RWPE2 (cell line): ENCODE measurements around the gene PKN1.

Experiments used
- ATAC-seq: fragments of 200-7000 bp; cut with Tn5 transposase; 3 replicates; pipeline ENCODE4 v1.9.1; 2021; ENCODE audit warnings: low read depth
- DNase-seq: peaks from one replicate; pipeline ENCODE4 v3.0.0-alpha.2; 2020; ENCODE audit warnings: low spot score
- H3K27ac ChIP-seq: fragments of 450-650 bp; 2 replicates; pipeline ENCODE4 v1.5.1; 2017; ENCODE audit warnings: mild to moderate bottlenecking; ENCODE audit not compliant: poor library complexity, severe bottlenecking
- H3K27me3 ChIP-seq: fragments of 250-450 bp; sonication (Bioruptor Pico); 2 replicates; pipeline ENCODE4 v1.5.1; 2021; ENCODE audit warnings: mild to moderate bottlenecking, moderate library complexity; ENCODE audit not compliant: insufficient read depth, poor library complexity, severe bottlenecking
- H3K36me3 ChIP-seq: fragments of 250-450 bp; sonication (Bioruptor Pico); 2 replicates; pipeline ENCODE4 v1.5.1; 2020; ENCODE audit warnings: low read depth, mild to moderate bottlenecking, moderate library complexity
- H3K4me1 ChIP-seq: fragments of 250-450 bp; sonication (Bioruptor Pico); 2 replicates; pipeline ENCODE4 v1.5.1; 2021; ENCODE audit warnings: mild to moderate bottlenecking, moderate library complexity; ENCODE audit not compliant: insufficient read depth, poor library complexity, severe bottlenecking
- H3K4me3 ChIP-seq: fragments of 250-450 bp; sonication (Bioruptor Pico); 2 replicates; pipeline ENCODE4 v1.5.1; 2021; ENCODE audit warnings: mild to moderate bottlenecking, moderate library complexity; ENCODE audit not compliant: severe bottlenecking
- H3K9me3 ChIP-seq: fragments of 250-450 bp; sonication (Bioruptor Pico); 2 replicates; pipeline ENCODE4 v1.5.1; 2021; ENCODE audit warnings: mild to moderate bottlenecking, moderate library complexity; ENCODE audit not compliant: severe bottlenecking
- CTCF ChIP-seq: fragments of 450-650 bp; IDR thresholded peaks from one replicate; pipeline ENCODE4 v1.5.1; 2017; ENCODE audit warnings: mild to moderate bottlenecking, moderate library complexity; ENCODE audit not compliant: poor library complexity, severe bottlenecking

PKN1 gene

GRCh38 chr19:14475251-14476073 is 42.4 kb downstream of the PKN1 start, which contains the start of gene PTGER1:
PTGER1 (minus strand) TSS chr19:14475354; CDS start chr19:14474320, 1,034 bp downstream.
- TF ChIP-seq CTCF, result peak; percentile 56
- peaks cover 16% of the 10 kb centered on the region for H3K4me1 ChIP-seq
- no peaks in the 10 kb centered on the region for H3K27me3 ChIP-seq
- H3K36me3 ChIP-seq, result peaks cover 32% of the 10 kb centered on the region
- H3K4me3 ChIP-seq, result no peak within 1 kb of the TSS
- no peaks in the 10 kb centered on the region for H3K9me3 ChIP-seq
- peak within 1 kb of the TSS; percentile 54 for H3K27ac ChIP-seq
- ATAC-seq (peak; percentile 28), DNase-seq (peak; percentile 69)

GRCh38 chr19:14476327-14476672 is 43.2 kb downstream of the PKN1 start:
- Histone ChIP-seq H3K27ac (peak overlapping the region; percentile 54), H3K27me3 (no peaks in the 10 kb centered on the region), H3K4me1 (peaks cover 16% of the 10 kb centered on the region), H3K9me3 (no peaks in the 10 kb centered on the region), H3K36me3 (peaks cover 40% of the 10 kb centered on the region), H3K4me3 (no peak overlapping the region)
- ATAC-seq (no peak), DNase-seq (peak; percentile 72)
- no peak for TF ChIP-seq CTCF

- ATAC-seq (peak; percentile 78), DNase-seq (peak; percentile 92)
- Histone ChIP-seq H3K9me3 (no peaks in the 10 kb centered on the region), H3K36me3 (peaks cover 42% of the 10 kb centered on the region), H3K27ac (peak overlapping the region; percentile 54), H3K27me3 (no peaks in the 10 kb centered on the region), H3K4me3 (no peak overlapping the region), H3K4me1 (peaks cover 16% of the 10 kb centered on the region)
- TF ChIP-seq CTCF, result no peak
These were observed 43.7 kb downstream of the PKN1 start for GRCh38 chr19:14476673-14477401.

GRCh38 chr19:14477418-14478112 is 44.5 kb downstream of the PKN1 start:
- peaks cover 16% of the 10 kb centered on the region for H3K4me1 ChIP-seq
- H3K36me3 ChIP-seq, result peaks cover 50% of the 10 kb centered on the region
- no peak for DNase-seq
- H3K4me3 ChIP-seq, result no peak overlapping the region
- peak overlapping the region; percentile 54 for H3K27ac ChIP-seq
- no peaks in the 10 kb centered on the region for H3K27me3 ChIP-seq
- no peak for TF ChIP-seq CTCF
- no peak for ATAC-seq
- H3K9me3 ChIP-seq, result no peaks in the 10 kb centered on the region
